AG04450 (cell line): ENCODE results near the gene PIMREG. TPM values are rescaled to one million over a fixed set of nuclear protein-coding genes. Genes with fewer than 3 reads are reported as not detected.

Experiments
- CTCF ChIA-PET: fragments of 300-600, 350-600 bp; formaldehyde crosslinking; extraction: SDS; loops from one replicate; lab custom pipeline; 2022; ENCODE audit warnings: antibody characterized with exemption, inconsistent platforms; lab: Charles Lee
- POLR2A ChIA-PET: fragments of 350-600 bp; formaldehyde crosslinking; extraction: SDS; loops from one replicate; lab custom pipeline; 2021; ENCODE audit warnings: antibody characterized with exemption, inconsistent platforms; lab: Yijun Ruan, JAX
- DNase-seq: peaks from one replicate; pipeline ENCODE4 v3.0.0-alpha.2; 2011; ENCODE audit warnings: low read depth, low spot score
- H3K27ac ChIP-seq: one replicate; pipeline ENCODE4 v1.5.1; 2012; ENCODE audit warnings: low read depth, low read length, control low read depth
- H3K27me3 ChIP-seq: one replicate; pipeline ENCODE4 v1.6.0; 2012; ENCODE audit warnings: low read length; ENCODE audit not compliant: control insufficient read depth, insufficient read depth
- H3K4me3 ChIP-seq: 2 replicates; pipeline ENCODE4 v1.5.1; 2011; ENCODE audit warnings: mild to moderate bottlenecking, low read depth, low read length, control low read depth
- H3K9me3 ChIP-seq: 2 replicates; pipeline ENCODE4 v1.5.1; 2012; ENCODE audit warnings: low read length; ENCODE audit not compliant: control insufficient read depth, insufficient read depth
- polyA plus RNA-seq: library from polyadenylated mRNA; depleted of rRNA; stranded (reverse); fragments of >200 nt; gene quantifications from 2 replicates; pipeline ENCODE4 v1.2.3, GENCODE V29; 2011
- TF ChIP-seq, protein P1 (sequence below): IDR thresholded peaks from 2 replicates; pipeline ENCODE4 v1.5.1; 2011; ENCODE audit warnings: low read depth, low read length, control low read depth, inconsistent platforms

The PIMREG gene
- polyA plus RNA-seq, 1 experiment = 7.0 TPM

DNA sequence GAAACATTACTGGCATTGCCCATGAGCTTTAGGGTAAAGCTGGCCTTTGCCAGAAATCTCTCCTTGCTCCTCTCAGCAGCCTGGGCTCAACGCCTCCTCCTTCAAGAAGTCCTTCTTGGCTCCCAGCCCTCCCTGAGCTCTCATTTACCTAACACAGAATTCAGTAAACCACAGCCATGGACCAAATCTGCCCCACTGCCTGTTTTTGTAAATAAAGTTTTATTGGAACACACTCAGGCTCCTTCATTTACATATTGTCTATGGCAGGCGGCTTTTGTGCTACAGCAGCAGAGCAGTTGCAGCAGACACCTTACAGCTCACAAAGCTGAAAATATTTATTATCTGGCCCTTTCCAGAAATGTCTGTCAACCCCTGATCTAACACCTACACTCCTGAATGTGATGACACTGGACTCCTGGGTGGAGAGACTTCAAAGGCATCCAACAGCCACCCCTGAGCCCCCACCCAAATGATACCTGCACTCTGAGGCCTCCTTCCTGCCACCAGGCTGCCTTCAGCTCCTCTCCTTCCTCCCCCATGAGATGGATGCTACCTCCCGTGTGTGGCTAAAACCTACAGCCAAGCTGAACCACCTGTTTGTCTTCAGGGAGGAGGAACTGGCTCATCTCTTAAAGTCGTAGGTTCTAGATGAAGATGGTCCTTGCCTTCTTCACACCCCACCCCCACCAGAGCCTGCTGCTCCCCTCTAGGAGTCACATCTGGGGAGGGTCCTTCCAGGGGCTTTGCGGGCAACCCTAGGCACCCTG lies 41.6 kb downstream of the PIMREG start:
- TF ChIP-seq, protein P1, sequence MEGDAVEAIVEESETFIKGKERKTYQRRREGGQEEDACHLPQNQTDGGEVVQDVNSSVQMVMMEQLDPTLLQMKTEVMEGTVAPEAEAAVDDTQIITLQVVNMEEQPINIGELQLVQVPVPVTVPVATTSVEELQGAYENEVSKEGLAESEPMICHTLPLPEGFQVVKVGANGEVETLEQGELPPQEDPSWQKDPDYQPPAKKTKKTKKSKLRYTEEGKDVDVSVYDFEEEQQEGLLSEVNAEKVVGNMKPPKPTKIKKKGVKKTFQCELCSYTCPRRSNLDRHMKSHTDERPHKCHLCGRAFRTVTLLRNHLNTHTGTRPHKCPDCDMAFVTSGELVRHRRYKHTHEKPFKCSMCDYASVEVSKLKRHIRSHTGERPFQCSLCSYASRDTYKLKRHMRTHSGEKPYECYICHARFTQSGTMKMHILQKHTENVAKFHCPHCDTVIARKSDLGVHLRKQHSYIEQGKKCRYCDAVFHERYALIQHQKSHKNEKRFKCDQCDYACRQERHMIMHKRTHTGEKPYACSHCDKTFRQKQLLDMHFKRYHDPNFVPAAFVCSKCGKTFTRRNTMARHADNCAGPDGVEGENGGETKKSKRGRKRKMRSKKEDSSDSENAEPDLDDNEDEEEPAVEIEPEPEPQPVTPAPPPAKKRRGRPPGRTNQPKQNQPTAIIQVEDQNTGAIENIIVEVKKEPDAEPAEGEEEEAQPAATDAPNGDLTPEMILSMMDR = no peak
- ChIA-PET CTCF (interaction anchor here (1.5 kb wide), 1 partner anchor 13 kb away, joined by 10 read pairs; no protein-coding TSS in a partner anchor), POLR2A (no interaction called here)
- Histone ChIP-seq H3K27me3 (peaks cover 15% of the 10 kb centered on the region), H3K9me3 (no peaks in the 10 kb centered on the region), H3K4me3 (no peak overlapping the region), H3K27ac (no peak overlapping the region)
- DNase-seq = no peak

DNA sequence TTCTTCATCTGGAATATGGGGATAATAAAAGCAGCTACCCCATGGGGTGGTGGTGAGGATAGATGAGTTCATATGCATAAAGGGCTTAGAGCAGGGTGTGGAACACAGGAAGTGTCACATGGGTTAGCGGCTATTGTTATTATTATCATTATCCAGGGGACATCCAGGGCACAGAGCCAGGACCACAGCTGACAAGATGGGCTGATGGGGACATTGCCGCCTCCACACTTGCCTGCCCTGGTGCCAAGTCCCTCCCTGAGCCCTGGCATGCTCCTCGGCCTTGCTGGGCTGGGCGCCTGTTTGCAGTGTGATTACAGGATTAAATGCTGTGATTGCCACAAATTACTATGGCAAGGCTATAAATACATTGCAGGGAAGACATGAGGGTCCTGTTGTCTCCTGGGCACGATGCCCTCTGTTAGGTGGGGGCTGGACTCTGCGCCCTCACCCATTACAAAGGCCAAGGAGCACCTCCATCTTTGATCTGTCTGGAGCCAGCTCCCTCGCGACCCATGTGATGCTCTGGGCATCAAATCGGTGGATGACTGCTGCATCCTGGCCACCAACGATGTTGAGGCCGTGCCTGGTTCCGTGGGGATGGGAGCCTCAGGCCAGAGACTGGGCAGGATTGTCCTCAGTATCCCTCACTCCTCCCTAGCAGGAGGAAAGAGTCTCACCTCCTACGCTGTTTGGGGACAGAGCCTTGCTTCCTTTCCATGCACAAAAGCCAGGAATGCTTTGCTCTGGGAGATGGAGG lies 43.2 kb downstream of the PIMREG start:
- Histone ChIP-seq H3K27me3 (peaks cover 9% of the 10 kb centered on the region), H3K27ac (no peak overlapping the region), H3K4me3 (no peak overlapping the region), H3K9me3 (no peaks in the 10 kb centered on the region)
- TF ChIP-seq, protein P1 = no peak
- ChIA-PET POLR2A (no interaction called here), CTCF (interaction anchor here (1.9 kb wide), 1 partner anchor 14 kb away, joined by 11 read pairs; no protein-coding TSS in a partner anchor)
- no peak for DNase-seq

DNA sequence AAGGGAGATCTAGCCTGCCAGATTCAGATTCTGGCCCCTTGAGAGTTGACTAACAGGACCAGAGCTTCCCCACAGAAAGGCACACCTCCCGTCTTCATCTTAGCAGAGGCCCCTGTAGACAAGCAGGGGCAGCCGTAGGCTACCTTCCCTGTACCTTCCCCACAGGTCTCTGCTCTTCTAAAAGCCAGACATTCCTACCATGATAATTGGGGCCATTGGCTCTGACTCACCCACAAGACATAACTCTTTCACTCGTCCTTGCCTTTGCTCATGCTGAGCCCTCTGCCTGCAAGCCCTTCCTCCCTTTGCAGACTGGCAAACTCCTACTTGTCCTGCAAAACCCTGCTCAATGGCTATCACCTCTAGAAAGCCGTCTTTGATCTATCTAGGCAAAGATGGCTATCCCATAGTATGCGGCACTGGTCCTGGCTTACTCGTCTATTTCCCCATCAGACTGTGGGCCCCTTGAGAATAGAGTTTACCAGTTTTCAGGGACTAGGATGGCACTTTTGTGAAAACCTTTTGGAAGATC lies 43.8 kb downstream of the PIMREG start:
- CTCF ChIA-PET = interaction anchor here (1.9 kb wide), 1 partner anchor 15 kb away, joined by 11 read pairs; no protein-coding TSS in a partner anchor
- Histone ChIP-seq H3K27me3 (peaks cover 9% of the 10 kb centered on the region), H3K27ac (no peak overlapping the region), H3K4me3 (no peak overlapping the region), H3K9me3 (no peaks in the 10 kb centered on the region)
- TF ChIP-seq, protein P1 = no peak
- POLR2A ChIA-PET = no interaction called here
- no peak for DNase-seq

DNA sequence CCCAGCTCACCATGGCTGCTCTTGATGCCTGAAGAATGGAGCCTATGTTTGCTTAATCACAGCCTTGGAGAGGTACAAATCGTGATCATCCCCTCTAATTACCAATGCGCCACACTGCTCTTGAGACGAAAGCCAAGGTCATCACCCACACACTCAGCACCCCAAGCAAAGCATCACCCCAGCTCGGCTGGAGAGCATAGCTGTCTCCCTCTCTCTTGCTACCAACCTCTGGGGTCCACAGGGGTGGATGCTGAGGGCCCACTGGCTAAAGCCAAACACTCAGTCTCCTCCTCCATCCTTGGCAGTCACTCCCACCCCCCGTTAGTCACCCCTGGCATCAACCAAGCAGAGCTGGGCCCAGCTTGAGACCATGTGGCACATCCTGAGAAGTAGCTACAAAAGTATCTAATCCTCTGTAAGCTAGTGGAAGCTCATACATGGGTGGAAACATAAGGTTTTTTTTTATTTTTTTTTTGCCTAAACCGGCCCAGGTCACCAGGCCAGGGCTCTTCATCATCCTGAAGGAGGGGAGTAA lies 44.8 kb downstream of the PIMREG start:
- no peaks in the 10 kb centered on the region for H3K9me3 ChIP-seq
- TF ChIP-seq, protein P1 = no peak
- CTCF ChIA-PET = interaction anchor here (1.9 kb wide), 1 partner anchor 16 kb away, joined by 11 read pairs; no protein-coding TSS in a partner anchor
- H3K27me3 ChIP-seq = peaks cover 9% of the 10 kb centered on the region
- H3K4me3 ChIP-seq = no peak overlapping the region
- POLR2A ChIA-PET = interaction anchor here (0.6 kb wide), 1 partner anchor 961 kb away, joined by 3 read pairs; no protein-coding TSS in a partner anchor
- H3K27ac ChIP-seq = no peak overlapping the region
- no peak for DNase-seq
